ENCODE measurements around the gene MS4A13.
"Not testable (repeated sequence)": the region's sequence is repeated elsewhere in the genome, so short reads cannot be mapped to it uniquely, and the experiment has no call there.

Gene MS4A13, protein sequence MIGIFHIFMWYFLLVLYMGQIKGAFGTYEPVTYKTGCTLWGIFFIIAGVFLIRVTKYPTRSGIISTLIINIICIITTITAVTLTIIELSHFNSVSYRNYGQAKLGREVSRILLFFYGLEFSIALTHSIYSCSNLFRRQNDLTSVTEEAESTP

GRCh38 chr11:60515144-60515855, at the start of gene MS4A13:
Gene MS4A13 (plus strand): TSS chr11:60515392. CDS start chr11:60518084, 2,692 bp downstream.
- no peak for DNase-seq (ENCODE audit: low read depth in 2 of 2)

GRCh38 chr11:60468829-60469228, 46.4 kb upstream of the MS4A13 start:
- DNase-seq (ENCODE audit: low read depth in 2 of 2) = no peak

GRCh38 chr11:60469723-60470122, 45.5 kb upstream of the MS4A13 start:
- no peak for DNase-seq (ENCODE audit: low read depth in 2 of 2)

GRCh38 chr11:60477035-60477445, 38.2 kb upstream of the MS4A13 start:
- no peak for DNase-seq (ENCODE audit: low read depth in 2 of 2)

GRCh38 chr11:60482361-60482760, 32.8 kb upstream of the MS4A13 start:
- DNase-seq (ENCODE audit: low read depth in 2 of 2) = no peak

- no peak for DNase-seq (ENCODE audit: low read depth in 2 of 2)
These were observed 29.2 kb upstream of the MS4A13 start for GRCh38 chr11:60485987-60486386.

GRCh38 chr11:60492488-60493009, 22.6 kb upstream of the MS4A13 start, which contains the start of gene MS4A12:
Gene MS4A12 (plus strand): TSS chr11:60492778. CDS start chr11:60497319, 4,541 bp downstream.
- DNase-seq (ENCODE audit: low read depth in 2 of 2) = no peak

GRCh38 chr11:60493454-60493853, 21.7 kb upstream of the MS4A13 start:
- no peak for DNase-seq (ENCODE audit: low read depth in 2 of 2)

GRCh38 chr11:60498399-60498798, 16.8 kb upstream of the MS4A13 start:
- DNase-seq (ENCODE audit: low read depth in 2 of 2) = no peak

- DNase-seq (ENCODE audit: low read depth in 2 of 2) = no peak
These were observed 16.3 kb upstream of the MS4A13 start for GRCh38 chr11:60498853-60499252.

DNA sequence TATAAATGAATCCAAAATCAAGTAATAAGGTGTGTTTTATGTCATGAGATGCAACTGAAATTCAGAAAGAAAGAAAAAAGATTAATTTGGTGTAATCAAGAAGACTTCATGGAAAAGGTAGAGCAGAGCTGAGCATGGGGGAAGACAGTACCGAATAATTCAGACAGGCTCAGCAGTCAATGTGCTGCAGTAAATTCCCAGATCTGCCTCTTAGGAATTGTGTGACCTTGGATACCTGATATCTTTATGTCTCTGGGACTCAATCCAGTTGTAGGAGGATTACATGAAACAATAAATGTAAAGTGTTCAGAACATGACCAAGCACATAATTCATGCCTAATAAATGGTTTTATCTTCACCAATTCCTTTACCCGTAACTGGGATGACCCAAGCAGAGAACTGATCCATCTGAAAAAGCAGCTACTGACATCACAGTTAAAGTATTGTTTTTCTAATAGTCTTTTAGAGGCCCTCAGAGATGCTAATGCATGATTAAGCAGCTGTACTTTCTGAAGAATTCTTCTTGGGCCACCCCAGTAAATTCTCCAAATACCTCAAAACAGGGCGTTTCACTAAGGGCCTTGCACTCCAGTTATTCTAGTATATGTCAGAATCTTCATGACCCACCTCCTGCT, 14.8 kb upstream of the MS4A13 start:
- DNase-seq (ENCODE audit: low read depth in 2 of 2) = no peak

DNA sequence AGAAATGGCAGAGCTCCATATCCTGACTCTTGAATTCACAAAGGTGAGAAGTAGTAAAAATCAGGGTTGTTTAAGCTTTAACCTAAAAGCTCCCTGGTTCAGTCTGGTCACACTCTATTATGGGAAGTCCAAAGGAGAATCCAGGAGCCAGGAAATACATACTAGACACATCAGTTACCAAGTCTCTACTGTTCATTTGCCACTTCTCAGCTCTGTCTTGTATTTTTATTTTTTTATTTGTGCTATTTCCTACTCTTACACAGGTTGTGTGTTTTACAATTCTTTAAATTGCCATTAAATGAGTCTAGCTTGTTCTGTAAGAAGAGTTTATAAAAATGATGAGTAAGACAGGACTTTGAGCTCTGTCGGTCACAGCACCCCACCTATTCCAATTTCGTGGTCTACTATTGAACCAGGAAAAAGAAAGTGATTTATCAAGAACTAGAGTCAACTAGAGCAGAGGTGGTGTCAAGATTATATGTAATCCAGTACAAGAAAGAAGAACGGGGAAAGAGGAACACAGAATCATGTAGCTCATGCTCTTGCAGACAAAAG, 12.9 kb upstream of the MS4A13 start:
- DNase-seq (ENCODE audit: low read depth in 2 of 2) = no peak

- no peak for DNase-seq (ENCODE audit: low read depth in 2 of 2)
These were observed 10.8 kb upstream of the MS4A13 start for GRCh38 chr11:60504219-60504905.

GRCh38 chr11:60509609-60510008, 5.6 kb upstream of the MS4A13 start:
- not testable (repeated sequence) for DNase-seq (ENCODE audit: low read depth in 2 of 2)

DNA sequence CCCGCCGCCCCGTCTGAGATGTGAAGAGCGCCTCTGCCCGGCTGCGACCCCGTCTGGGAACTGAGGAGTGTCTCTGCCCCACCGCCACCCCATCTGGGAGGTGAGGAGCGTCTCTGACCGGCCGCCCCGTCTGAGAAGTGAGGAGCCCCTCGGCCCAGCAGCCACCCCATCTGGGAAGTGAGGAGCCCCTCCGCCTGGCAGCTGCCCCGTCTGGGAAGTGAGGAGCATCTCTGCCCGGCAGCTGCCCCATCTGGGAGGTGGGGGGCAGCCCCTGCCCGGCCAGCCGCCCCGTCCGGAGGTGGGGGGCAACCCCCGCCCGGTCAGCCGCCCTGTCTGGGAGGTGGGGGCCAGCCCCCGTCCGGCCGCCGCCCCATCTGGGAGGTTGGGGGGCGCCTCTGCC, 5.0 kb upstream of the MS4A13 start:
- not testable (repeated sequence) for DNase-seq (ENCODE audit: low read depth in 2 of 2)

GRCh38 chr11:60511393-60511792, 3.8 kb upstream of the MS4A13 start:
- no peak for DNase-seq (ENCODE audit: low read depth in 2 of 2)

GRCh38 chr11:60512651-60513225, 2.5 kb upstream of the MS4A13 start:
- DNase-seq (ENCODE audit: low read depth in 2 of 2) = no peak

DNA sequence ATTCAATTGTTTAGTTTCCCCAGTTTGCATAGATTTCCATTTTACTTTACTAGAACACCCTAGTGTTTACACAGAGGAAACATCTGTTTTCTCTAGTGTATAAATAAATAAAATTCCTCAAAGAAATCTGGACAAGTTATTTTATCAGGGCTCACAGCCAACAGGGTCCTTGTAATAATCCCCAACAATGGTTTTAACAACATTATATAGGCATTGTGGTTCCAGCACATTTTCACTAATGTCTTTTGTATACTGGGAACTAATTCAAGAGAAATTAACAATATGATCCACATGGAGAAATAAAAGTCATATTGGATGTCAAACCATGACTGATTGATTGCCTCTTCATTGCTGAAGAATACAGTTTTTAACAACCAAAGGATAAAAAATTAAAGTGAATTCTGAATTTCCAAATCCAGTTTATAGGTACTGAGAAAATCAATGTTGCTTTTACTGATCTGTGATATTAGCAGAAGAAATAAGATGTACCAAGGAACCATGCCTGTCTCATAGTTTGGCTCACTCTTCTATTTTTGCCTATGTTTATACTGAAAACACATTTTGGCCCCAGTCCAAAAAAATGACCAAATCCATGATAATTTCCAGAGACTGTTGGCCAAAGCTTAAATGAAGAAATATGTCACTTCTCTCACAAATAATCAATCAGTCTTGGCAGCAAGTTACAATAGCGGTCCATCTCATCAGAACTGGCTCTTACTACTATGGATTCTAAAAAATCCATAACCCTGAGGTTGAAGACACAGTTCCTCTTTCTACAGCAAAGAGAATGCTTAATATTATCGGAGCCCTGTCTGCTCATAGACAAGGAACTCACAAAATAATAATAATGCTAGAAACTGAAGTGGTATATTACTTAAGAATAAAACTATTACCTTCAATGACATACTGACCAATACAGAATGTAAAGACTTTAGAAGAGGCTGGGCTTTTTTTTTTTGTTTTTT, 1.4 kb upstream of the MS4A13 start:
- no peak for DNase-seq (ENCODE audit: low read depth in 2 of 2)

DNA sequence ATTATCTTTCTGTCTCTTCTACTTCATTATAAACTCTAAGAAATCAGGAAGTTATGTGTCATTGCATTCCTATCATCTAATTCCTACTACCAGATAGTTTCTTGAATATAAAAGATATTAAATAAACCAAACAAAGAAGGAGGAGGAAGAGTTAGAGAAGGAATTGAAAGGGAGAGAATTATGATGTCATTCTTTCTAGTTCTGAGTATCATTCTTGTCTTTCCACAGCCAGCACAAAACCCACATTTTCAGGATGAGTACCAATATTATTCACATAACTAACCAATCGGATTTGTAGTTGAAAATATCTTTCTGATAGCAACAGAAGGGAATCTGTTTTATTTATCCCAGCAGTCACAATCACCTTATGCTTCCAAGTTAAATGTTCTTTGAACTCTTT, 13.3 kb downstream of the MS4A13 start:
- no peak for DNase-seq (ENCODE audit: low read depth in 2 of 2)

GRCh38 chr11:60528934-60529333, 13.7 kb downstream of the MS4A13 start:
- no peak for DNase-seq (ENCODE audit: low read depth in 2 of 2)

Data from stimulated activated CD4-positive, alpha-beta T cell treated with anti-CD3 and anti-CD28 coated beads, Interleukin-1b, Interleukin-23, amount 100 ng/mL, for 1 hour (primary cell).